Effector memory CD8-positive, alpha-beta T cell (primary cell): ENCODE results near the gene CLIC6.
A peak's percentile ranks its signal among the peaks of the same experiment; 100 is the strongest.
"Not testable (repeated sequence)": the region's sequence is repeated elsewhere in the genome, so short reads cannot be mapped to it uniquely, and the experiment has no call there.

Experiments used
- ATAC-seq: fragments of 150-1000 bp; cut with Tn5 transposase; replicated peaks from 2 replicates; pipeline ENCODE4 v1.10.0; 2021; ENCODE audit warnings: mild to moderate bottlenecking, moderate library complexity
- DNase-seq, 3 experiments: peaks; one replicate each; pipeline ENCODE4 v3.0.0; 2021
- H3K27ac Mint-ChIP-seq, 2 donors: one replicate each; pipeline ENCODE4 v1.8.0; 2022; ENCODE audit warnings: mild to moderate bottlenecking in 2 of 2, mixed read lengths in 2 of 2, moderate library complexity in 2 of 2
- H3K27me3 Mint-ChIP-seq, 2 donors: one replicate each; pipeline ENCODE4 v1.8.0; 2022; ENCODE audit warnings: mixed read lengths in 2 of 2
- H3K36me3 Mint-ChIP-seq: one replicate; pipeline ENCODE4 v1.8.0; 2022; ENCODE audit warnings: mild to moderate bottlenecking, moderate library complexity, mixed read lengths; ENCODE audit not compliant: insufficient read depth
- H3K4me1 Mint-ChIP-seq, 2 donors: one replicate each; pipeline ENCODE4 v1.8.0; 2022; ENCODE audit warnings: low read depth in 2 of 2, mixed read lengths in 2 of 2
- H3K4me3 Mint-ChIP-seq, 2 donors: one replicate each; pipeline ENCODE4 v1.8.0; 2022; ENCODE audit warnings: mild to moderate bottlenecking in 2 of 2, mixed read lengths in 2 of 2, moderate library complexity in 2 of 2
- H3K9me3 Mint-ChIP-seq, 2 donors: one replicate each; pipeline ENCODE4 v1.8.0; 2022; ENCODE audit warnings: mixed read lengths in 2 of 2

CLIC6 gene

GRCh38 chr21:34640858-34641257 lies 27.9 kb upstream of the CLIC6 start:
- Mint-ChIP-seq H3K4me1 (peaks cover 9 to 23% of the 10 kb centered on the region in 2 donors), H3K27ac (peak overlapping the region; percentile 11 to 94), H3K4me3 (peak overlapping the region; percentile 68 to 74), H3K9me3 (no peaks in the 10 kb centered on the region), H3K27me3 (peaks cover 0 to 9% of the 10 kb centered on the region in 2 donors), H3K36me3 (peaks cover 3% of the 10 kb centered on the region)
- DNase-seq (no peak), ATAC-seq (no peak)

GRCh38 chr21:34642211-34643075 lies 26.4 kb upstream of the CLIC6 start:
- peaks cover 3% of the 10 kb centered on the region for H3K36me3 Mint-ChIP-seq
- H3K27ac Mint-ChIP-seq = no peak overlapping the region
- ATAC-seq = no peak
- peaks cover 9 to 23% of the 10 kb centered on the region in 2 donors for H3K4me1 Mint-ChIP-seq
- H3K4me3 Mint-ChIP-seq = no peak overlapping the region
- no peak for DNase-seq
- H3K9me3 Mint-ChIP-seq = no peaks in the 10 kb centered on the region
- H3K27me3 Mint-ChIP-seq = peaks cover 4 to 6% of the 10 kb centered on the region in 2 donors

GRCh38 chr21:34644825-34645224 lies 24.0 kb upstream of the CLIC6 start:
- H3K9me3 Mint-ChIP-seq = no peaks in the 10 kb centered on the region
- H3K27me3 Mint-ChIP-seq = peaks cover 24 to 29% of the 10 kb centered on the region in 2 donors
- H3K27ac Mint-ChIP-seq = no peak overlapping the region
- DNase-seq = no peak
- H3K36me3 Mint-ChIP-seq = peaks cover 3% of the 10 kb centered on the region
- H3K4me3 Mint-ChIP-seq = no peak overlapping the region
- peaks cover 8 to 15% of the 10 kb centered on the region in 2 donors for H3K4me1 Mint-ChIP-seq
- ATAC-seq = no peak

- no peak for DNase-seq
- ATAC-seq = no peak
- Mint-ChIP-seq H3K36me3 (no peaks in the 10 kb centered on the region), H3K4me1 (no peaks in the 10 kb centered on the region), H3K9me3 (no peaks in the 10 kb centered on the region), H3K4me3 (no peak overlapping the region), H3K27ac (no peak overlapping the region), H3K27me3 (peaks cover 34 to 42% of the 10 kb centered on the region in 2 donors)
Measured at GRCh38 chr21:34647555-34647954, 21.2 kb upstream of the CLIC6 start.

GRCh38 chr21:34648739-34649297 lies 20.0 kb upstream of the CLIC6 start:
- Mint-ChIP-seq H3K27me3 (peaks cover 46 to 54% of the 10 kb centered on the region in 2 donors), H3K4me3 (no peak overlapping the region), H3K27ac (no peak overlapping the region), H3K36me3 (no peaks in the 10 kb centered on the region), H3K9me3 (no peaks in the 10 kb centered on the region), H3K4me1 (no peaks in the 10 kb centered on the region)
- DNase-seq (no peak), ATAC-seq (no peak)

GRCh38 chr21:34649400-34649799 lies 19.4 kb upstream of the CLIC6 start:
- DNase-seq (no peak), ATAC-seq (no peak)
- no peak overlapping the region for H3K4me3 Mint-ChIP-seq
- H3K4me1 Mint-ChIP-seq = no peaks in the 10 kb centered on the region
- H3K9me3 Mint-ChIP-seq = no peaks in the 10 kb centered on the region
- H3K27me3 Mint-ChIP-seq = peaks cover 52 to 60% of the 10 kb centered on the region in 2 donors
- no peaks in the 10 kb centered on the region for H3K36me3 Mint-ChIP-seq
- H3K27ac Mint-ChIP-seq = no peak overlapping the region

GRCh38 chr21:34650861-34651431 lies 17.8 kb upstream of the CLIC6 start:
- Mint-ChIP-seq H3K27me3 (peaks cover 59 to 67% of the 10 kb centered on the region in 2 donors), H3K9me3 (no peaks in the 10 kb centered on the region), H3K4me3 (no peak overlapping the region), H3K4me1 (no peaks in the 10 kb centered on the region), H3K27ac (no peak overlapping the region), H3K36me3 (no peaks in the 10 kb centered on the region)
- no peak for DNase-seq
- no peak for ATAC-seq

- DNase-seq = no peak
- Mint-ChIP-seq H3K4me1 (no peaks in the 10 kb centered on the region), H3K4me3 (no peak overlapping the region), H3K9me3 (no peaks in the 10 kb centered on the region), H3K27me3 (peaks cover 66 to 74% of the 10 kb centered on the region in 2 donors), H3K36me3 (no peaks in the 10 kb centered on the region), H3K27ac (no peak overlapping the region)
- ATAC-seq = no peak
Measured at GRCh38 chr21:34651642-34652041, 17.2 kb upstream of the CLIC6 start.

- H3K4me3 Mint-ChIP-seq = no peak overlapping the region
- H3K4me1 Mint-ChIP-seq = no peaks in the 10 kb centered on the region
- ATAC-seq = no peak
Measured at GRCh38 chr21:34653522-34653921, 15.3 kb upstream of the CLIC6 start.

GRCh38 chr21:34661848-34662247 lies 6.9 kb upstream of the CLIC6 start:
- no peak for ATAC-seq
- H3K27ac Mint-ChIP-seq = no peak overlapping the region
- peaks cover 1 to 25% of the 10 kb centered on the region in 2 donors for H3K9me3 Mint-ChIP-seq
- H3K4me3 Mint-ChIP-seq = no peak overlapping the region
- no peak for DNase-seq
- H3K4me1 Mint-ChIP-seq = no peaks in the 10 kb centered on the region
- H3K36me3 Mint-ChIP-seq = no peaks in the 10 kb centered on the region
- H3K27me3 Mint-ChIP-seq = peaks cover 50 to 77% of the 10 kb centered on the region in 2 donors

More at GRCh38 chr21:34653522-34653921, 15.3 kb upstream of the CLIC6 start:
- H3K27ac Mint-ChIP-seq = no peak overlapping the region
- no peaks in the 10 kb centered on the region for H3K36me3 Mint-ChIP-seq
- peaks cover 68 to 82% of the 10 kb centered on the region in 2 donors for H3K27me3 Mint-ChIP-seq
- no peaks in the 10 kb centered on the region for H3K9me3 Mint-ChIP-seq
- DNase-seq = no peak

- ATAC-seq (no peak), DNase-seq (no peak)
- Mint-ChIP-seq H3K4me1 (peaks cover 11% of the 10 kb centered on the region in 2 donors), H3K27ac (no peak overlapping the region), H3K36me3 (peaks cover 7% of the 10 kb centered on the region), H3K9me3 (no peaks in the 10 kb centered on the region), H3K4me3 (no peak overlapping the region), H3K27me3 (peaks cover 42 to 60% of the 10 kb centered on the region in 2 donors)
Measured at GRCh38 chr21:34667761-34668160, 1.0 kb upstream of the CLIC6 start.

- Mint-ChIP-seq H3K4me1 (peaks cover 11% of the 10 kb centered on the region in 2 donors), H3K4me3 (peak overlapping the region; percentile 74 to 76), H3K36me3 (peaks cover 7% of the 10 kb centered on the region), H3K9me3 (no peaks in the 10 kb centered on the region), H3K27me3 (peaks cover 35 to 58% of the 10 kb centered on the region in 2 donors), H3K27ac (peak overlapping the region in 1 of 2 donors; percentile 60)
- ATAC-seq = peak; percentile 76
- no peak for DNase-seq
Measured at GRCh38 chr21:34669149-34669879, 520 bp downstream of the CLIC6 start.

- not testable (repeated sequence) for H3K9me3 Mint-ChIP-seq, DNase-seq, ATAC-seq, H3K36me3 Mint-ChIP-seq
- Mint-ChIP-seq H3K27ac (peak overlapping the region in 1 of 2 donors; percentile 60), H3K27me3 (peaks cover 36 to 57% of the 10 kb centered on the region in 2 donors), H3K4me1 (peaks cover 11% of the 10 kb centered on the region in 2 donors), H3K4me3 (peak overlapping the region; percentile 74 to 76)
Measured at GRCh38 chr21:34669880-34670219, 1.1 kb downstream of the CLIC6 start.
